GM18511 (cell line): ENCODE data around the gene COMMD10.

Source experiments
- ATAC-seq: cut with Tn5 transposase; IDR thresholded peaks from one replicate; pipeline ENCODE4 v1.9.1; 2021; ENCODE audit warnings: mild to moderate bottlenecking, moderate library complexity; ENCODE audit not compliant: unreplicated experiment

Gene COMMD10

DNA sequence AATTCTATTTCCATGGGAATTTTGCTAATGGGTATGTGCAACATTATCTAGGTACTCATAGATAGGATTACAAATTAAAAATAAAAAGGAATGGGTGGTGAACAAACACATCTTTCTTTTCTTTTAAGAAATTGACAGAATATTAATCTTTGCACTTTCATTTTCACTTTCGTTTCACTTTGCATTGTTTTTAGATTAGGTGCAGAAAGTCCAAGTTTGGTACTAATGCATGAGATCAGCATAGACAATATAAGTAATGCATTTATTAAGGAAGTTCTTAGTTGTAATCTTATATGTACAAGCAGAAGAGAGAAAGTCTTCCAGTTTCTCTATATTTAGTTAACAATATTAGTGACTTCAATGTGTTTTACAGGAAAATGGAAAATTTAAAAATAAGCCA, 196.5 kb downstream of the COMMD10 start:
- no peak for ATAC-seq

DNA sequence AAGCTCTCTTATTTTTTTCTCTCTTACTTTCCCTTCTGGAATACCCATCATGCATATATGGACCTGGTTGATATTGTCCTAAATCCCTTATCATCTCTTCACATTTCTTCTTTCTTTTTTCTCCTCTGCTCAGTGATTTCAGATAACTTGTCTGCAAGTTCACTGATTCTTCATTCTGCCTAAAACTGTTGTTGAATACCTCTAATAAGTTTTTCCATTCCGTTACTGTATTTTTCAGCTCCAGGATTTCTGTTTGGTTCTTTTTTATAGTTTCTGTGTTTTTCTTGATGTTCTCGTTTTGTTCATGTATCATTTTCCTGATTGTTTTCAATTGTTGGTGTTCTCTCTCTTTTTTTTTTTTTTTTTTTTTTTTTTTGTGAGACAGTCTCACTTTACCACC, 203.7 kb downstream of the COMMD10 start:
- ATAC-seq: no peak

DNA sequence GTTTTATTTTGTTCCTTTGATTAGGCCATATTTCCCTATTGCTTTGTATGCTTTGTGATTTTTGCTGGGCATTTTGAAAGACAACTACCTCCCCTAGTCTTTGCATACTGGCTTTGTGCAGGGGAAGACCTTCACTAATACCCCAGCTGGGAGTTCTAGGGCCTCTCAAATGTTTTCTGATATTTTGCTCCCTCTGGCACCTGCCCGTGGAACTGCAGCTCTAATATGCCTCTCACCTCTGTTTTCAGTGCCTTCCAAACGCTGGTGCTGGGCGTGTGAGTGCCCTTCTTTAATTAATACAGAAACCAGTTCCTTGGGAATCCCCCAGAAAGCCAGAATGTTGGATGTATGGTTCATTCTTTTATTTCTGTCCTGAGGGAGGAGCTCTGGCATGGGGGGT, 204.5 kb downstream of the COMMD10 start:
- ATAC-seq: no peak

DNA sequence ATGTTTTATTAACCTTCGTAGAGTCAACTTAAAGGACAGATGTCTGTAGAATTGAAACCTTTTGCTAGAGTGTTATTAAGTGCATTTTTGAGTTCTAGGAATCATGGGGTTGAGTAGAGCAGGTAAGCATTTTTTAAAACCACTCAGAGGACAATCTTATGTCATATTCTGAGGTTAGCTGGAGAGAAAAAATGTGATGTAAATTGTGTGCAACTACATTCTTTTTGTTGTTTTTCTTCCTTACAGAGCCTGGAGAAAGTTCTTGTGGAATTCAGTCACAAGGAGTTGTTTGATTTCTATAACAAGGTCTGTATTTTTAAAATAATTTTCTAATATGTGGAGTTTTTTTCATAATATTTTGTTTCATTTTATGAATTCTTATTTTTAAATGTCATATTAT, 206.4 kb downstream of the COMMD10 start:
- ATAC-seq: no peak

DNA sequence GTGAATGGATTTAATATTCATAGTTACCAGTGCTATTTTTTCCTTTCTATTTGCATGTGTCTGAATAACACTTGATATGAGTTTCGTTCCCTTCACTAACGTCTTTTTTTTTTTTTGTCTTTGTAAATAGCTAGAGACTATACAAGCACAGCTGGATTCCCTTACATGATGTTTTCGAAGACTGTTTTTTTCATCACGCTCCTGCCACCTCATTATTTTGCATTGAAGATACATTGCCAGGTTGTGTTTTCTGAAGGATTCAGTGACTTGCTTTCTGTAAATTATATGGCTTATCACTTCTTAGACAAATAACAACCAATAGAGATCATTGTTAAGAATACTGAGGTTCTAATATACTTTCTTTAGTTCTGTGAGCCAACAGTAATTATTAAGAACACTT, 207.5 kb downstream of the COMMD10 start:
- ATAC-seq: no peak

DNA sequence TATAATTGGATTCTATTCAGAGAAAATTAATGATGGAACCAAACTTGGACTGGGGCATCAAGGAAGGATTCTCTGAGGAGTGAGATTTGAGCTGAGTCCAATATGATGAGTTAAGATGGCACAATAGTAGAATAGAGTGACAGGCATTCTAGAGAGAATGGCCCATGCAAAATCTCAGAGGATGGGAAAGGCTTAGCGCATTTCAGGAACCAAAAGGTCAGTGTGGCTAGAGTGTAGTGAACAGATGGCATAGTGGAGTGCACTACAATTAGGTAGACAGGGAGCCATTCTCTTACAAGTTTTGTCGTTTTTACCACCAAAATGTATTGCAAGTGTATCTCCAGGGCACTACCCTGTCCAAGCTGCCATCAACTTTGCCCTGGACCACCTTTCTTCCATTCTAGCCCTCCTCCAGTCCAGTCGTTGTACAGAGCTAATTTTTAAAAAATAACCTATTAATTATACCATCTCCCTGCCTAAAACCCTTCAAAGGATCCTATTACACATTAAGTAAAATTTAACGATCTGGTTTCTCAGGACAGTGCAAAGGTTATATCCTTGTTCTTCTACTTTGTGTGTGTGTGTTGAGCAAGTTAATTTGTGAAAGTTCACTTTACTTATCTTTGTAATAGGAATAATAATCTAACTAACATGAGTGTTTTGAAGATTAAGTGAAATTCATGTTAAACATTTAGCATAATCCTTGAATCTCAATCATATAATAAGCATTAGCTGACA, 211.7 kb downstream of the COMMD10 start:
- ATAC-seq: no peak

DNA sequence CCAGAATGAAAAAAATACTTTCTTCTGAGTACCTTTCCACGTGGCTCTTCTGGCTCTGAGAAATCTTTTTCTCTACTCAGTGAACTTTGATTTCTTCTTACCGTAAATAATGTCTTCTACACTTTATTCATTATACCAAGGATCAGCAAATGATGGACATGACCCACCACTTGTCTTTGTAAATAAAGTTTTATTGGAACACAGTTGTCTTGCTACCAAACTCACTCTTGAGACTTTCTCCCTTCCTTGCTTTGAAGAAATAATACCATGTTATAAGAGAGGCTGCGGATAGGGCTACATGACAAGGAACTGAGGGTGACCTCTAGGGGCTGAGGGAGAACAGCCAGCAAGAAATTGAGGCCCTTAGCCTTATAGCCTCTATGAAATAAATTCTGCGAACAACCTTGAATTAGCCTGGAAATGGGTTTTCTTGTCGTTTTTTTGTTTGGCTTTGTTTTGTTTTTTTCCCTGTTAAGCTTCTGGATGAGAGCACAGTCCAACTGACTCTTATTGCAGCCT, 212.5 kb downstream of the COMMD10 start:
- ATAC-seq: no peak

DNA sequence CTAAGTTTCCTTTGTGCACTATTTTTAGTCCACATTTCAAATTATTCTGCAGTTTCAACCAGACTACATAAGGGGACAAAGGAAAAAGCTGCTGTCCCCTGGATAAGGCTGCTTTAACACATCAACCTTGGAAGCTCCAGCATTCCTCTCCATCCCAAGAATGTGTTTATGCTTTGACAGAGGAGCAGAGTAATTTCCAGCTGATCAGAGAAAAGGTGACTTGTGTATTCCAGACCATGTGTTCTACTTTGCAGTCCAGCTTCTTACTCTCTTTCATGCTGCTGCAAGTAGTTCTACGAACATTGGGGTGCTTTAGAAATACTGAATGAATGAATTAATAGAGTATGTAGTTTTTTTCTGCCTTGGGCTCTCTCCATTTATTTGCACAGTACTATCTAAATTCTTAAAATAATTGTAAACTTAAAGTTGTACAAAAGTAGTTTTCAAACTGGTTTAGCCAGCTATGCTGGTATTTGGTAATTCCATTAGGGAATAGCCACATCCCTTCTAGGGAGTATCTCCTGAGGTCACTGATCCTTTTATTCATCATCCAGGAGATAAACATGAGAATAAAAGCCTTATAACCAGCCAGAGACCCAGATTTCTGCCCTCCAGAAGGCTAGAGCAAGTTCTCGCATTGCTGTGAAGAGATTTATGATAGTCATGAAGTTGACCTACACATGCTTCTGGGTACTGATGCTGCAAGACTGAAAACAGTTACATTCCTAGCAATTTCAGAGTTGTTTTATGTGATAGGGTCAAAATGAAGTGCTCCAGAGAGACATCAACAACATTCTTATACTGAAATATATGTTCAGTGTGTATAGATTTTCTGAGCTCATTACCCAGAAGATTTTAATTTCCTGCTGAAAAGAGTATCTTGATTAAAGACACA, 215.2 kb downstream of the COMMD10 start:
- ATAC-seq: no peak

DNA sequence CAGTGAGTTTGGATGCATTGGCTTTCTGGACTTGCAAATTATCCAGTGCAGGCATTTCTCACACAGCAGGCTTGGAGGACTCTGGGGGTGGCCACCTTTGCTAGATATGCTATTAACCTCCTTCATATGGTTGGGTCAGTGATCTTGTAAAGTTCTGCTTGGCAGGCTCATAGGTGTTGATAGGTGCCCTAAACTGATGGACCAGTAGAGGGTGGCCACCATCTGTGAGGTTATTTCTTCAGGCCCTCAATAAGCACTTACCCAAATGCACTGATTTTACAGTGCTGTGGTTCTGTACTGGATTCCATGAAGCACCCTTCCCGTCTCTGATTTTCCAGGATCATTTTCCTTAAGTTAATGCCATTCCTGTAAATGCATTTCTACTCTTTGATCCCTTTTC, 216.3 kb downstream of the COMMD10 start:
- ATAC-seq: no peak

DNA sequence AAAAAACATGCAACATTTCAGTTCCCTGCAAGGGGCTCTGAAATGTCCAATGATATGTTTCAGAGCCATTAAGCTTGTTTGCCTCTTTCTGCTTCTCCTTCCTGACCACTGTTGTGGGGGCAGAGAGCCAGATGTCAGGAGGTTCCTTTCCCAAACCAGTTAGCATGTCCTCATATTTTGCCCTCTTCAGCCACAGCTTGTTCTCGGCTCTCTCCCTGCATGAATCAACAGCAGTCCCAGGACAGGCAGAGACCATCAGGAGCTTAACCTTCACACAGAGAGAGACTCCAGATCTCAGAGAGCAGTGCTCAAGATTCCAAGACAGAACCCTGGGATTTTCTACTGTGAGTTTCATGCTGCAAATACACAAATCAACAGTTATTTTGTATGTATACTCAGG, 218.5 kb downstream of the COMMD10 start:
- ATAC-seq: no peak

DNA sequence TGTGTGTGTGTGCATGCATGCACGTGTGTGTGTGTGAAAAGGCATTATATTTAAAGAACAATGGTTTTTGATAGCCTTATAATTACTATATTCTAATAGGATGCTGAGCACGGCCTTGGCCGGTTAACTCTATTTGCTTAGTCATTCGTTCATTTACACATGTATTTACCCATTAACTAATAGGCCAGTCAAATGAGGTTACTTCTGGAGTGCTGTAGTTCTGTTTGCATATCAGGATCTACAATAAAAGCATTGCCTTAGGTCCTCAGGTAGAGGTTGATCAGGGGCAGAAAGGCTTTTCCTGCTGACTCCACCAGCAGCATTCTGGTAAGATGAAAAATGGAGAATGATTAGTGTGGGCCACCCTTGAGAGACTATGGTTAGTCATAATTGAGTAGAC, 219.0 kb downstream of the COMMD10 start:
- no peak for ATAC-seq

DNA sequence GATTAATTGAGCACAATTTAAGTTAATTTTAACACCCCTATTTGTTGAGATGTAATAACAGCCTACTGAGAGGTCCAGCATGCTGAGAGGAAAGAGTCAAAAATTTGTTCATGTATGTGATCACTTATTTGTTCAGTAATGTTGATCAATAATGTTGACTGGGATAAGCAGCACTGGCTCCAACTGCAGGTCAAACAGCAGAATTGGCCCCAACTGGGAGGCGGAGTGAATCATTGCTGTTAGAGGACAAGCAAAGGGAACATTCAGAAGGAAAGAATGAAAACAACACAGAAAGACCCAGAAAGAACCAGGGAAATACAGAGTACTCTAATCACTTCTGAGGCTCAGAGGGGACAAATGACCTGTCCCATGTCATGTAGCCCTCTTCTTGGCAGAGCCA, 221.1 kb downstream of the COMMD10 start:
- no peak for ATAC-seq

DNA sequence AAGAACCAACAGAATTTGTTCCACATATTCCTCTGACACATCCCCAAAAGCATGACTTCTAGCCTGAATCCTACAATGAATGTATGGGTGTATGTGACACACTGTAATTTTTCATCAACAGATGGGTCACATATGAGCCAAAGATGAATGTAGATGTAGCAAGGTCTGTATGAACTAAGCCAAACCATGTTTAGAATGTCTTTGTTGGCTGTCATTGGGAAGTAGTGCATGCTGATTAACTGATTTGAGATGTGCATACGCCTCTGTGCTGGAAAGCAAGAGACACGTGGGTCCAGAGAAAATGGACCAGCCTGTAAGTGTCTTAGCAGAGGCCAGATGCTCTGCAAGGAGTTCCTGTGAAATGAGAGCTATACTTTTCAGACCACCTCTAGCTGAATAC, 222.0 kb downstream of the COMMD10 start:
- no peak for ATAC-seq

DNA sequence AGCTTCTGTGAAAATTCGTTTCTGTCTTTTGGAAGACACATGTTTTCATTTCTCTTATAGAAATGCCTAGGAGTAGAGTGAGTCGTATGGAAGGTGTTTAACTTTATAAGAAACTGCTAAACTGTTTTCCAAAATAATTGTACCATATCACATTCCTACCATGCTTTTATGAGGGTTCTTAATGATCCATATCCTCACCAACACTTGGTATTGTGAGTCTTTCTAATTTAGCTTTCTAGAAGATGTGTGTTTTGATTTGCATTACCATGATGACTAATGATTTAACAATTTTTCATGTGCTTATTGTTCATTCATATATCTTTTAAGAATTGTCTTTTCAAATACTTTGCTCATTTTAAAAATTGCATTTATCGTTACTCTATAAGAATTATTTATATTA, 223.6 kb downstream of the COMMD10 start:
- ATAC-seq: no peak

DNA sequence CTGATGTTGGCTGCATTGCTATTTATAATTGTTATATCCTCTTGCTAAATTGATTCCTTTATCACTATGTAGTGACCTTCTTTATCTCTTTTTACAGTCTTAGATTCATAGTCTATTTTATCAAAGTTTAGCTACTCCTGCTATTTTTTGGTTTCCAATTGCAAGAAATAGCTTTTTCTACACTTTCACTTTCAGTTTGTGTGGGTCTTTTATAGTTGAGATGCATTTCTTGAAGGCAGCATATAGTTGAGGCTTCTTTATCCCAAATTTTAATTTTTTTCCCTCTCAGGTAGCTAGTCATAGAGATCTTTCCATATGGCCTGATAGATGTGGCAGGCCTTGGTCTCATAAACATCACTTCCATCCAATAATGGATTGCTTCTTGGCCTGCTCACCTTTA, 228.5 kb downstream of the COMMD10 start:
- no peak for ATAC-seq

DNA sequence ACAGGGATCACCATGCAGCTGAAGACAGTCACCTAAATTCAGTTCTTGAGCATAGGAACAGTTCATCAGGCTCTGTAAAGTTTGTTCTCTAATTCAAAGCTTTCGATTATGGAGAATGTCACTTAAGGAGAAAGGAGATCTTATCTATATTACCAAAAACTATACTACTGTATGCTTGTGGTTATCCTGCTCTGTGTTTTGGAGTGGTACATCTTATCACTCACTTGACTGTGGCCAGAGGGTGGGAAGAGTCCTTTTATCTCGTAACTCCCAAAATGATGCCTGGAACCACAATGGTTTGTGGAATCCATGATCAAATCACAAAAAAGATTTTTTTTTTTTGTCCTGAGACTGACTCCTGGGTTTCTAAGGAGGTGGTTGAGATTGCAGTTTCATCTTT, 230.7 kb downstream of the COMMD10 start:
- no peak for ATAC-seq

DNA sequence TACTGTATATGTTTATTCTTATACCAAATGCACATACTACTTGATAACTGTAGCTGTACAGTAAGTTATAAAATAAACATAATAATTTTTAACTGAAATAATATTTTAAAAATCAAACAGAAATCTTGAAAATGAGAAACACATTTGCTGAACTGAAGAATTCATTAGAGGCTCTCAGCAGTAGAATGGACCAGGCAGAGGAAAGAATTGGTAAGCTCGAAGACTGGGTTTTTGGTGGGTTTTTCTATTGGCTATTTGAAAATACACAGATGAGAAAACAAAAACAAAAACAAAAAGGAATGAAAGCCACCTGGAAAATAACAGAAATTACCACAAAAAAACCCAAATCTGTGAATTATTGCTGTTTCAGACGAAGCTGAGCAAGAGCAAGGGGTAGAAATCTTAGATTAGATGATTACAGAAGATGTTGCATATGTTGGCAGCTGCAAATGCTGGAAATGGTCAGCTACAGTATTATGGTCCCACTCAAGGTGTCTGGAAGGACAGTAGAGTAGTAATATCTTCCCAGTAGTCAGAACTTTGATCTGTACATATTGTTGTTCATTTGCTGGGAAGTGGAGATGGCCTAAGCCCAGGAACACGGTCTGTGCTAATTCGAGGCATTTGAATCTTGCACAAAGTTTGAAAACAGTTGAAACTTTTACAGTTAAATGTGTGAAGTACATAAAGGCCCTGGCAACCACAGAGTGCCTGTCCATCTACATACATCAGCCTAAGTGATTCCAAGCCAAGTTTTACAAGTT, 233.4 kb downstream of the COMMD10 start:
- ATAC-seq: no peak

DNA sequence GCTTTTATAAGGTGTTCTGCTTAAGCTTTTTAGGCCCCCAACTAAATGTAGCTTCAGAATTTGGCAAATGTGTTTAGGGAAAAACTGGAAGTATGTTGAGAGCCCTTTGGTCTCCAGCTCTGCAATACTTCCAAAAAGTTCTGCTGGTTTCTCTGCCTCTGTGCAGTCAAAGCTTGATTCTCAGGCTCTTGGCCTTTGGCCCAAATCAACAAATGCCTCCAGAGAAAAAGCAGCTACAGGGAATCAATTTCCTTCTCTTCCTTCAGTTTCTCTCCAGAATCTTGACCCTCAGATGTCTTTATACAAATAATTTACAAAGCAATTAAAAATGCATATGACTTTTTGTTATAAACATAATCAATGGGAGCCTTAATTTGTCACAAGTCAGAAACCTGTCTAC, 235.7 kb downstream of the COMMD10 start:
- no peak for ATAC-seq

DNA sequence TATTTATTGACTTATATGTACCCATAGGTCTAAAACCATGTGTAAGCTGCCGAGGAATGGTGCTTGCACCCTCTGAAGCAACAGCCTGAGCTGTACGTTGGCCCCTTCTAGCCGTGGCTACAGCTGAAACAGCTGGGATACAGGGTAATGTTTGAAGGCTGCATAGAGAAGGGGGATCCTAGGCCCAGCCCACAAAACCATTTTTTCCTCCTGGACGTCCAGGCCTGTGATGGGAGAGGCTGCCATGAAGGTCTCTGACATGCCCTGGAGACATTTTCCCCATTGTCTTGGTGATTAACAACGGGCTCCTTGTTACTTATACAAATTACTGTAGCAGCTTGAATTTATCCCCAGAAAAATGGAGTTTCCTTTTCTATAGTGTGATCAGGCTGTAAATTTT, 244.7 kb downstream of the COMMD10 start:
- ATAC-seq: no peak

DNA sequence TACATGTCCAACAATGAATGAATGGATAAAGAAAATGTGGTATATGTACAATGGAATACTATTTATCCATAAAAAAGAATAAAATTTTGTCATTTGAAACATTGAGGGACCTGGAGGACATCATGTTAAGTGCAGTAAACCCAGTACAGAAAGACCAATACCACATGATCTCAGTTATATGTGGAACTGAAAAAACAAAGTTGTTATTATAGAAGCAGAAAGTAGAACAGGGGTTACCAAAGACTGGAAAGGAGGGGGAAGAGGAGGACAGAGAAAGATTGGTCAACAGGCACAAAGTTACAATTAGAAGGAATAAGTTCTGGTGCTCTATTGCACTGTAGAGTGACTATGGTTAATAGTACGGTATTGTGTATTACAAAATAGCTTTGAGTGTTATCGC, 256.0 kb downstream of the COMMD10 start:
- ATAC-seq: no peak
